A673 (cell line): ENCODE measurements around the gene SLC8A3. TPM values are rescaled to one million over a fixed set of nuclear protein-coding genes. Genes with fewer than 3 reads are reported as not detected.

ENCODE experiments used
- BruUV-seq: library from RNA; stranded (reverse); fragments of 400-500 nt; replicated peaks from 2 replicates; lab custom pipeline; 2021; lab: Mats Ljungman, UMichigan
- CTCF ChIA-PET: fragments of 300-600 bp; sonication (Branson Sonifier 250); formaldehyde crosslinking; loops from one replicate; lab custom pipeline; 2022; ENCODE audit warnings: antibody characterized with exemption; lab: Charles Lee
- POLR2A ChIA-PET: fragments of 300-600 bp; sonication (Branson Sonifier 250); formaldehyde crosslinking; loops from one replicate; lab custom pipeline; 2022; ENCODE audit warnings: antibody characterized with exemption; ENCODE audit not compliant: low non-redundant PET; lab: Charles Lee
- DNase-seq: peaks from one replicate; pipeline ENCODE4 v3.0.0-alpha.2; 2015; ENCODE audit warnings: low spot score
- H3K27ac ChIP-seq: fragments of 200-600 bp; sonication (generic); 2 replicates; pipeline ENCODE4 v1.5.1; 2016; ENCODE audit warnings: mixed run types, low read depth, mild to moderate bottlenecking, mixed read lengths, antibody characterized with exemption, low read length; ENCODE audit not compliant: poor library complexity, severe bottlenecking
- H3K27me3 ChIP-seq: fragments of 200-600 bp; sonication (generic); replicated peaks from 2 replicates; pipeline ENCODE4 v1.6.1; 2017; ENCODE audit warnings: mixed run types, low read depth, mild to moderate bottlenecking, mixed read lengths, antibody characterized with exemption, low read length; ENCODE audit not compliant: insufficient read depth, poor library complexity
- H3K36me3 ChIP-seq: fragments of 200-600 bp; sonication (generic); 2 replicates; pipeline ENCODE4 v1.6.1; 2016; ENCODE audit warnings: mixed run types, mild to moderate bottlenecking, mixed read lengths, antibody characterized with exemption, low read length; ENCODE audit not compliant: insufficient read depth, poor library complexity, severe bottlenecking
- H3K4me1 ChIP-seq: fragments of 200-600 bp; sonication (generic); 2 replicates; pipeline ENCODE4 v1.6.1; 2017; ENCODE audit warnings: mixed run types, mild to moderate bottlenecking, mixed read lengths, antibody characterized with exemption, low read length; ENCODE audit not compliant: insufficient read depth, poor library complexity, severe bottlenecking
- H3K4me3 ChIP-seq: fragments of 200-600 bp; sonication (generic); 2 replicates; pipeline ENCODE4 v1.5.1; 2016; ENCODE audit warnings: low read depth, mixed run types, mild to moderate bottlenecking, mixed read lengths, low read length; ENCODE audit not compliant: poor library complexity, severe bottlenecking
- H3K9me3 ChIP-seq: fragments of 200-600 bp; sonication (generic); 2 replicates; pipeline ENCODE4 v1.6.1; 2016; ENCODE audit warnings: mixed run types, low read depth, mild to moderate bottlenecking, mixed read lengths, antibody characterized with exemption, low read length; ENCODE audit not compliant: poor library complexity, severe bottlenecking
- CTCF ChIP-seq: fragments of 300-800, 200-600 bp; sonication (generic); conservative IDR thresholded peaks from 2 replicates; pipeline ENCODE4 v1.5.1; 2017; ENCODE audit warnings: low read depth, mild to moderate bottlenecking, antibody characterized with exemption, low read length, moderate library complexity, mixed read lengths
- EZH2 ChIP-seq: fragments of 200-600 bp; sonication (generic); IDR thresholded peaks from 2 replicates; pipeline ENCODE4 v1.6.1; 2017; ENCODE audit warnings: borderline replicate concordance, low read depth, mild to moderate bottlenecking, mixed read lengths, antibody characterized with exemption, low read length; ENCODE audit not compliant: poor library complexity, severe bottlenecking
- intact Hi-C: fragments of 100-400 bp; cut with micrococcal nuclease; formaldehyde crosslinking; loops from one replicate; pipeline ENCODE4 v1.10.0; 2022; ENCODE audit not compliant: unreplicated experiment
- total RNA-seq: library from RNA; stranded (reverse); gene quantifications from 2 replicates; pipeline ENCODE4 v1.2.3, GENCODE V29; 2021

The SLC8A3 gene
- total RNA-seq, 1 experiment from 2014 or later = not detected

- ChIA-PET POLR2A (no interaction called here), CTCF (no interaction called here)
- peaks cover 64% of the 10 kb centered on the region for H3K27me3 ChIP-seq
- H3K36me3 ChIP-seq = no peaks in the 10 kb centered on the region
- H3K4me1 ChIP-seq = no peaks in the 10 kb centered on the region
- intact Hi-C loops = no loop called here
- no TSS peak for BruUV-seq
- TF ChIP-seq EZH2 = no peak
- no peak for TF ChIP-seq CTCF
- H3K9me3 ChIP-seq = no peaks in the 10 kb centered on the region
- no peak overlapping the region for H3K4me3 ChIP-seq
- no peak overlapping the region for H3K27ac ChIP-seq
- no peak for DNase-seq
These were observed 94.1 kb downstream of the SLC8A3 start for GRCh38 chr14:70094631-70095030.

- ChIA-PET POLR2A (no interaction called here), CTCF (no interaction called here)
- Histone ChIP-seq H3K4me1 (no peaks in the 10 kb centered on the region), H3K36me3 (no peaks in the 10 kb centered on the region), H3K9me3 (no peaks in the 10 kb centered on the region), H3K4me3 (no peak overlapping the region), H3K27me3 (peaks cover 64% of the 10 kb centered on the region), H3K27ac (no peak overlapping the region)
- no TSS peak for BruUV-seq
- intact Hi-C loops = no loop called here
- DNase-seq = no peak
- TF ChIP-seq EZH2 (no peak), CTCF (no peak)
These were observed 94.6 kb downstream of the SLC8A3 start for GRCh38 chr14:70094106-70094505.

- TF ChIP-seq EZH2 (no peak), CTCF (no peak)
- Histone ChIP-seq H3K27me3 (peaks cover 62% of the 10 kb centered on the region), H3K4me3 (no peak overlapping the region), H3K27ac (no peak overlapping the region), H3K9me3 (no peaks in the 10 kb centered on the region), H3K4me1 (no peaks in the 10 kb centered on the region), H3K36me3 (no peaks in the 10 kb centered on the region)
- CTCF ChIA-PET = no interaction called here
- POLR2A ChIA-PET = no interaction called here
- intact Hi-C loops = no loop called here
- no TSS peak for BruUV-seq
- DNase-seq = no peak
These were observed 95.6 kb downstream of the SLC8A3 start for GRCh38 chr14:70093156-70093555.
